ENCODE data around the gene HIPK4. TPM values are rescaled to one million over a fixed set of nuclear protein-coding genes. Genes with fewer than 3 reads are reported as not detected.
A peak's percentile ranks its signal among the peaks of the same experiment; 100 is the strongest.
"Not testable (repeated sequence)": the region's sequence is repeated elsewhere in the genome, so short reads cannot be mapped to it uniquely, and the experiment has no call there.

Gene HIPK4
- total and polyA plus RNA-seq, 2 donors = 0.20 TPM; not detected in 1

DNA sequence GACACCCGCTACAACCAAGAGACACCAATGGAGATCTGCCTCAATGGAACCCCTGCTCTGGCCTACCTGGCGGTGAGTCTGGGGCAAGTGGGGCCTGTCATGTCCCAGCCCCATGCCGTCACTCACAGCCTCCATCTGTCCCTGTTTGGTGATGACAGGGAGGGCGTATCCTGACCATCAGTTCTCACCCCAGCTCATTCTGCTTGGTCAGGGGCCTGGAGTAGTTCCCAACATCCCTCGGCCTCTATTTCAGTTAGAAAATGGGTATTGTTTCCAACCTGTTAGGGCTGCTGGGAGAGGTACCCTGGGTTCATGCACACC is 18.2 kb downstream of the HIPK4 start:
- DNase-seq (ENCODE audit: extremely low spot score) = no peak
- Histone ChIP-seq H3K27ac (ENCODE audit: low read depth) (no peak overlapping the region), H3K4me1 (ENCODE audit: insufficient read depth) (no peaks in the 10 kb centered on the region), H3K36me3 (ENCODE audit: insufficient read depth) (peaks cover 6% of the 10 kb centered on the region), H3K4me3 (ENCODE audit: low read depth, low read length) (no peak overlapping the region)
- 94% methylated on average over 5 of the region's 5 CpGs for WGBS

DNA sequence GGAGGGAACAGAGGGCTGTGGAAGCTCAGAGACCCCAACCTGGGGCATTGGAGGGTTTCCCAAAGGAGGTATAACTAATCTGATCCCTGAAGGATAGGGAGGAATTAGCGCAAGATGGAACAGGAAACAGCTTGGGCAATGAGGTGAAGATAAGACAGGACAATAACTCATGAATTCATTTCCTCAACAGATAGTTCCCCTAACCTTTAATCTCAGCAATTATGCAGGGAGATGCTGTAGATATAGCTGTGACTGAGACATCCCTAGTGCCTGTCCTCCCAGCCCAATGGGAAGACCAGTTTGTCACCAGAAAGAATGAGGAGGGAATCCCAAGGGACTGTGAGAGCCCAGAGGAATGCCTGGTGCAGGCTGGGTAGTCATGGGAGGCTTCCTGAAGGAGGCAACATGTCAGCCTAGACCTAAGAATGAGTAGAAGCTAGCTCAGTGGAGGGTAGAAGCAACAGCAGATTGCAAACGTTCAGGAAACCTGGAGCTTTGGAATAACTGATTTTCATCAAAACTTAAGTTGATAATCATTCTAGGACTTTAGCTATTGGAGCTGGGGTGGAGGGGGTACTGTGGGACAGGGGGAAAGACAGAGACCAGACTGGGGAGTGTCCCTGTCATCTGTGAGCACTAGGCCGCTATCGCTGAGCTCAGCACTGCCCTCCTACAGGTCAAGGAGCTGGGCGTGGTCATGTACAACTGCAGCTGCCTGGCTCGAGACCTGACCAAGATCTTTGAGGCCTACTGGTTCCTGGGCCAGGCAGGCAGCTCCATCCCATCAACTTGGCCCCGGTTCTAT is 18.8 kb downstream of the HIPK4 start:
- Histone ChIP-seq H3K4me1 (ENCODE audit: insufficient read depth) (no peaks in the 10 kb centered on the region), H3K4me3 (ENCODE audit: low read depth, low read length) (no peak overlapping the region), H3K36me3 (ENCODE audit: insufficient read depth) (peaks cover 2% of the 10 kb centered on the region), H3K27ac (ENCODE audit: low read depth) (no peak overlapping the region)
- WGBS = 86% methylated on average over 7 of the region's 7 CpGs
- no peak for DNase-seq (ENCODE audit: extremely low spot score)

DNA sequence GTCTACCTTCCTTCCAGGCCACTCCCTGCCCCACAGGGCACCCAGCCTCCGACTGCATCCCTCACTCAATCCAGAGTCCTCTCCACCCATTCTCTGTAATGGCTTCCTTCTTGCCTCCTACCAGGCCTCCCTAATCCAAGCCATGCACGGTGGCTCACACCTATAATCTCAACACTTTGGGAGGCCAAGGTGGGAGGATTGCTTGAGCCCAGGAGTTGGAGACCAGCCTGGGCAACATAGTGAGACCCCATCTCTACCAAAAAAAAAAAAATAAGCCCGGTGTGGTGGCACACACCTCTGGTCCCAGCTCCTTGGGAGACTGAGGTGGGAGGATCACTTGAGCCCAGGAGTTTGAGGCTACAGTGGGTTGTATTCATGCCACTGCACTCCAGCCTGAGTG is 19.7 kb downstream of the HIPK4 start:
- 91% methylated on average over 3 of the region's 3 CpGs for WGBS
- H3K36me3 ChIP-seq (ENCODE audit: insufficient read depth); H3K4me3 ChIP-seq (ENCODE audit: low read depth, low read length): not testable (repeated sequence)

DNA sequence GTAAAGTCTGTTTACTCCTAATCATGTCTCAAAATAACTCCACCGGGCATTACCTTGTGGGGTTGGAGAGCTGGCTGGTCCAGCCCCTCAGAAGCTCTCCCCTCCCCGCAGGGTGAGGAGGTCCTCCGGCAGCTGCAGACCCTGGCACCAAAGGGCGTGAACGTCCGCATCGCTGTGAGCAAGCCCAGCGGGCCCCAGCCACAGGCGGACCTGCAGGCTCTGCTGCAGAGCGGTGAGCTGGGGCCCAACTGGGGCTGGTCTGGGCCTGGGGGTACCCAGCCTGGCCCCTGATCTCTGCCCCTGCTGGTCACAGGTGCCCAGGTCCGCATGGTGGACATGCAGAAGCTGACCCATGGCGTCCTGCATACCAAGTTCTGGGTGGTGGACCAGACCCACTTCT is 20.2 kb downstream of the HIPK4 start:
- Histone ChIP-seq H3K4me1 (ENCODE audit: insufficient read depth) (no peaks in the 10 kb centered on the region), H3K36me3 (ENCODE audit: insufficient read depth) (peaks cover 2% of the 10 kb centered on the region), H3K27ac (ENCODE audit: low read depth) (no peak overlapping the region), H3K4me3 (ENCODE audit: low read depth, low read length) (no peak overlapping the region)
- no peak for DNase-seq (ENCODE audit: extremely low spot score)
- 88% methylated on average over 12 of the region's 12 CpGs for WGBS

More for the DNA sequence above, 19.7 kb downstream of the HIPK4 start:
- not testable (repeated sequence) for H3K4me1 ChIP-seq (ENCODE audit: insufficient read depth); DNase-seq (ENCODE audit: extremely low spot score); H3K27ac ChIP-seq (ENCODE audit: low read depth)

DNA sequence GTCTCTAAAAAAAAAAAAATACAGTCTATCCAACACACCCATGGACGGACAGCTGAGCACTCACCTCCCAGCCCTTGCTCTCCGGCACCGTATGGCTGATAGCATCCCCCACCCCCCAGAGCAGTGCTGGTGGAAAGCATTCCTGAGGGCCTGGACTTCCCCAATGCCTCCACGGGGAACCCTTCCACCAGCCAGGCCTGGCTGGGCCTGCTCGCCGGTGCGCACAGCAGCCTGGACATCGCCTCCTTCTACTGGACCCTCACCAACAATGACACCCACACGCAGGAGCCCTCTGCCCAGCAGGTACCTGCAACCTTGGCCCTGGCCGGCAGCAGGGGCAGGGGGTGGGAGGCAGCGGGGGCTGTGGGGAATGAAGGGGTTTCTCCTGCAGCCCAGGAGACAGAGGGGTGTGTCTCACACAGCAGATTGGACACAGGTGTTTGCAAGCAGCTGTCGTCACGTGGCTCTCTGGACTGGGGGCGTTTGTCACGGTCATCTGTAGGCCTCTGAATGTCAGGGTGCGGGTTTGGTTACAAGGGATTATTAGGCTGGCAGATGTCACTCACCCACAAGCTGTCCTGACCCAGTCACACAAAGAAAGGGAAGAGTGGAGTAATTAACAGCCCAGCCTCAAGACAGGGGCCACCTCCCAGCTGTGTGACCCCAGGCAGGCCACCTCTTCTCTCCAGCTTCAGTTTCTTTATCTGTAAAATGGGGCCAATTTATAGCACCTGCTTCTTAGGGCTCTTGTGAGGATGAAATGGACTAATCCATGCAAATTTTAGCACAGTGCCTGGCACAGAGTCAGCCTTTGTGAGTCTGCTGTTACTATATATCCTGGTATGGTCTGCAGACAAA is 22.2 kb downstream of the HIPK4 start:
- Histone ChIP-seq H3K36me3 (ENCODE audit: insufficient read depth) (peaks cover 2% of the 10 kb centered on the region), H3K4me1 (ENCODE audit: insufficient read depth) (no peaks in the 10 kb centered on the region), H3K4me3 (ENCODE audit: low read depth, low read length) (no peak overlapping the region), H3K27ac (ENCODE audit: low read depth) (no peak overlapping the region)
- 81% methylated on average over 16 of the region's 16 CpGs for WGBS
- DNase-seq (ENCODE audit: extremely low spot score) = no peak

DNA sequence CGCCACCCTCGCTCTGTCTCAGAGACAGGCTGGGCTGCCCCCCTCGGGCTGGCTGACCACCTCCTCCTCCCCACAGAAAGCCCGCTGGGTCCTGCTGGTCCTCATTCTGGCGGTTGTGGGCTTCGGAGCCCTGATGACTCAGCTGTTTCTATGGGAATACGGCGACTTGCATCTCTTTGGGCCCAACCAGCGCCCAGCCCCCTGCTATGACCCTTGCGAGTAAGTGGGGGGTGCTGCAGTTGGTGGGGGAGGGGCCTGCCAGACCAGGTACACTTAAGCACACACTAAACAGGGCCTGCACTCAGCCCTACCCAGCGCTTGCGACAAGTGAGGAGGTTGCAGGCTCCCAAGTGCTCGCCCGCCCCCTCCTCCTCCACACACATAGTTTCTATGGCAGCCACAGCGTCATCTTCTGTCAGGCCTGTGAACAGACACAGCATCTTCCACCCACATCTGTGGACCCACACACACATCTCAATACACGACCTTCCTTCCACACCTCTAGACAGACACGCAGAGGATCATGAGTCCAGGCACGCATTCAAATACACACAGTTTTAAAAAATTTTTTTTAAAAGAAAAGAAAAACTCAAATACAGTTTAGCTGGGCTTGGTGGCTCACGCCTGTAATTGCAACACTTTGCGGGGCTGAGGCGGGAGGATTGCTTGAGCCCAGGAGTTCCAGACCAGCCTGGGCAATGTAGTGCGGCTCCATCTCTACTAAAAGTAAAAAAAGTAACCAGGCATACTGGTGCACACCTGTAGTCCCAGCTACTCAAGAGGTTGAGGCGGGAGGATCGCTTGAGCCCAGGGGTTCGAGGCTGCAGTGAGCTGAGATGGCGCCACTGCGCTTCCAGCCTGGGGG is 23.1 kb downstream of the HIPK4 start:
- peaks cover 2% of the 10 kb centered on the region for H3K36me3 ChIP-seq (ENCODE audit: insufficient read depth)
- 76% methylated on average over 27 of the region's 27 CpGs for WGBS
- no peak overlapping the region for H3K27ac ChIP-seq (ENCODE audit: low read depth)
- no peaks in the 10 kb centered on the region for H3K4me1 ChIP-seq (ENCODE audit: insufficient read depth)
- DNase-seq (ENCODE audit: extremely low spot score) = no peak
- no peak overlapping the region for H3K4me3 ChIP-seq (ENCODE audit: low read depth, low read length)

DNA sequence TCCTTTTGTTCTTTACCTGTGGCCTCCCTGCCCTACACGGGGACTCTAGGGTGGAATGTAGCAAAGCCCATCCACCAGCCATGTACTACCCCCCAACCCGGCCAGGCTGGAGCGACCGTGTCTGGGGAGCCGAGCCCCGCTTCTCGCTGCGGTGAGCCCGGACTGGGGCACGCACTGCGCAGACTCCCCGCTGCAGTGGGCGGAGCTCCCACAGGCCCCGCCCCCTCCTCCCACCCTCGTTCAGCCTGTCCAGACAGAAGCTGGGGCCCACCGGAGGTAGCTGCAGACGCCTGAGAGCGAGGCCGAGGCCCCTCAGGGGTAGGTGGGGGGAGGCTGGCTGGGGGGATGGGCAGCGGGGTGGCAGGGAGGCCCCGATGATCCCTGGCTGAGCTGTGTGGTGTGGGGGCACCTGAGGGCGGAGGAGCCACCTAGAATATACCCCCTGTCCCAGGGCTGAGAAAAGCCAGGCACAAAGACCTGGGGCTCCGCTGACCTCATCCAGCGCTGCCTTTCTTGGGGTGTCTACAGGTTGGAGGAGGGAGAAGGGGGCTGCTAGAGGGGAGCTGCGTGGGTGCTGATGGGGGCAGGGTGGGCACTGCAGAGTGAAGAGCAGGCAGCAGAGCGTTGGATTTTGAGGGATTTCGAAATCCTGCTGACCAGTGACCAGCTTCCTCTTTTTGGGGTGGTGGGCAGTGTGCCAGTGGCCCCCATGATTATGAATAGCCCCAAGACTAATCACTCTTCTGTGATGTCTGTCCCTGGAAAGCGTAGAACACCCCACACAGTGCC is 24.2 kb downstream of the HIPK4 start:
- DNase-seq (ENCODE audit: extremely low spot score) = peak; percentile 71
- 11% methylated on average over 28 of the region's 28 CpGs for WGBS
- H3K36me3 ChIP-seq (ENCODE audit: insufficient read depth) = peaks cover 2% of the 10 kb centered on the region
- peak overlapping the region; percentile 39 for H3K4me3 ChIP-seq (ENCODE audit: low read depth, low read length)
- H3K27ac ChIP-seq (ENCODE audit: low read depth) = no peak overlapping the region
- no peaks in the 10 kb centered on the region for H3K4me1 ChIP-seq (ENCODE audit: insufficient read depth)

DNA sequence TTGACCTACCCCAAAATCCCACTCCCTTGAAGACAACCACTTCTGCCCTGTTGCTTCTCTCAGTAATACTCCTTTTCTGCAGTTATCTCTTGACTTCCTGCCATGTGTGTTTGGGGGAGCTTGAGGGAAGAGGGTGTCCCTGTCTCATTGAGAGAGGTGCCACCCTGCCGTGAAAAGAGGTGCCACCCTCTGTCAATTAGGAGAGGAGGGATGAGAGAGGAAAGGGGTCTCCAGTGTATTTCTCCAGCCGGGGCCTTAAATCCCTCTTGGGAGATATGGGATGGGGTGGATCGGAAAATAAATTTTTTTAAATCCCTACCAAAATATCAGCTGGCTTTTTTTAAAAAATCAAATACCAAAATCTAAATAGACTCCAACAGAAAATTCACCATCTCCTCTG is 25.0 kb downstream of the HIPK4 start:
- peaks cover under 1% of the 10 kb centered on the region for H3K36me3 ChIP-seq (ENCODE audit: insufficient read depth)
- H3K4me1 ChIP-seq (ENCODE audit: insufficient read depth) = no peaks in the 10 kb centered on the region
- DNase-seq (ENCODE audit: extremely low spot score) = no peak
- H3K27ac ChIP-seq (ENCODE audit: low read depth) = no peak overlapping the region
- WGBS = 49% methylated on average over 3 of the region's 3 CpGs
- H3K4me3 ChIP-seq (ENCODE audit: low read depth, low read length) = no peak overlapping the region

DNA sequence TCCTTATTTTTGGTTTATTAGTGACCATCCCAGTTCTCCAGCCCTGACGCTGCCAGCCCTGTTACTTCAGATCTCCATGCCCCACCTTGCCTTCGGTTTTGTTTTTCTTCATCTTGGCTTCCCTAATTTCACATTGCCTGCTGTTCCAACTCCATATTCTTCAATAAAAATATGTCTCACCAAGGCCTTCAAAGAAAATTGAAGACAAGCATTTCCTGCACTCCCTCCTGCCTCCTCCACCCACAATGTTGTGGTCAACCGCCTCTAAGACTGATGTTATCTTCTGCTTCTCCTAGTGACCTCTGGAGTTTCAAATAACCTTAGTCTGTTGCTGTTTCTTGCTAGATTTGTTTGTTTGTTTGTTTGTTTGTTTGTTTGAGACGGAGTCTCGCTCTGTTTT is 26.9 kb downstream of the HIPK4 start:
- no peak overlapping the region for H3K4me3 ChIP-seq (ENCODE audit: low read depth, low read length)
- H3K4me1 ChIP-seq (ENCODE audit: insufficient read depth) = no peaks in the 10 kb centered on the region
- WGBS = 81% methylated on average over 5 of the region's 5 CpGs
- H3K27ac ChIP-seq (ENCODE audit: low read depth) = no peak overlapping the region
- H3K36me3 ChIP-seq (ENCODE audit: insufficient read depth) = no peaks in the 10 kb centered on the region
- no peak for DNase-seq (ENCODE audit: extremely low spot score)

DNA sequence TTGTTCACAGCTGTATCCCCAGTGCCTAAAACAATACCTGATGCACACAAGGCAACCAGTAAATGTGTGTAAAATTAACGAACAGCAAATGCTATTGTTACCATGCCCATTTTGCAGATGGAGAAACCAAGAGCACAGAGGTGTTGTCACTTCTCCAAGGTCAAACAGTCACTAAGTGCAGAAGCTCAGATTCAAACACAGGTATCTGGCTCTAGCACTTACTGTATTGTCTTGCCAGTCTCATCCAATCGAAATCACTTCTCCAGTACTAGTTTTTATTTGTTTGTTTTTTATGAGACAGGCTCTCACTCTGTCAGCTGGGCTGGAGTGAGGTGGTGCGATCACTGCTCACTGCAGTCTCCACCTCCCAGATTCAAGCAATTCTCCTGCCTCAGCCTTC is 27.8 kb downstream of the HIPK4 start:
- H3K36me3 ChIP-seq (ENCODE audit: insufficient read depth) = no peaks in the 10 kb centered on the region
- no peaks in the 10 kb centered on the region for H3K4me1 ChIP-seq (ENCODE audit: insufficient read depth)
- no peak for DNase-seq (ENCODE audit: extremely low spot score)
- 86% methylated on average over 3 of the region's 3 CpGs for WGBS
- no peak overlapping the region for H3K4me3 ChIP-seq (ENCODE audit: low read depth, low read length)
- no peak overlapping the region for H3K27ac ChIP-seq (ENCODE audit: low read depth)

DNA sequence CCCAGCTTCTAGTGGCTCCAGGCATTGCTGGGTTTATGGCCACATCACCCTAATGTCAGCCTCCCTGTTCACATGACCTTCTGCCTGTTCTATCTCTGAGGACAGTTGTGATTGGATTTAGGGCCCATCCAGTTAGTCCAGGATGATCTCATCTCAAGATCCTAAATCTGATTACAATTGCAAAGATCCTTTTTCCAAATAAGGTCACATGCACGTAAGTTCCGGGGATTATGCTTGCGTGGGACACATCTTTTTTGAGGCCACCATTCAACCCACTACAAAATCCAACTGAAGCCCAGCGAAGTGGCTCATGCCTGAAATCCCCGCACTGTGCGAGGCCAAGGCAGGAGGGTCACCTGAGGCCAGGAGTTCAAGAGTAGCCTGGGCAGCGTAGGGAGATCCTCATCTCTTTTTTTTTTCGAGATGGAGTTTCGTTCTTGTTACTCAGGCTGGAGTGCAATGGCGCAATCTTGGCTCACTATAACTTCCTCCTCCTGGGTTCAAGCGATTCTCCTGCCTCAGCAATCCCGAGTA is 29.2 kb downstream of the HIPK4 start:
- Histone ChIP-seq H3K4me3 (ENCODE audit: low read depth, low read length) (no peak overlapping the region), H3K27ac (ENCODE audit: low read depth) (no peak overlapping the region), H3K36me3 (ENCODE audit: insufficient read depth) (no peaks in the 10 kb centered on the region), H3K4me1 (ENCODE audit: insufficient read depth) (no peaks in the 10 kb centered on the region)
- DNase-seq (ENCODE audit: extremely low spot score) = no peak
- WGBS = 87% methylated on average over 12 of the region's 12 CpGs

DNA sequence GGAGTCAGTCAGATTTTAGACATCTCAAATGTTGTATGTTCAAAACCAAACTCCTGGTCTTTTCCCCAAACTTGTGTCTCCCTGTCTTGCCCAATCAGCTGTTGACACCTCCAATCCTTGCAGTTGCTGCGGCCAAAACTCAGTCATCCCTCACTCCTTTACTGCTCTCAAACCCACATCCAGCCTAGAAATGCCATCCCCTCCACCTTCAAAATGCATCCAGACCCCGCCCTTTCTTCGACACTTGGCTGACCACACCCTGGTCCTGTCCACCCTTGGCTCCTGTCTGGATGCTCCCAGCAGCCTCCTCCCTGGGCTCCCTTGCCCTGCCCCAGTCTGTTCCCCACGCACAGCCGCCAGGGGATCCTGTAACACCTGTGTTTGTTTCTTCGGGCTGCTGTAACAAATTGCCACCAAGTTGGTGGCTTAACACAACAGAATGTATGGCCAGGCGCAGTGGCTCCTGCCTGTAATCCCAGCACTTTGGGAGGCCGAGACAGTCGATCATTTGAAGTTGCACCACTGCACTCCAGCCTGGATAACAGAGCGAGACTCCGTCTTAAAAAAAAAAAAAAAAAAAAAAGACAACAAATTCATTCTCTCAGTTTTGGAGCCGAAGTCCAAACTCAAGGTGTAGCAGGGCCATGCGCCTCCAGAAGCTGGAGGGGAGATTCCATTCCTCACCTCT is 29.8 kb downstream of the HIPK4 start:
- WGBS = 87% methylated on average over 13 of the region's 13 CpGs
- H3K4me1 ChIP-seq (ENCODE audit: insufficient read depth) = no peaks in the 10 kb centered on the region
- H3K4me3 ChIP-seq (ENCODE audit: low read depth, low read length) = no peak overlapping the region
- no peaks in the 10 kb centered on the region for H3K36me3 ChIP-seq (ENCODE audit: insufficient read depth)
- DNase-seq (ENCODE audit: extremely low spot score) = no peak
- H3K27ac ChIP-seq (ENCODE audit: low read depth) = no peak overlapping the region
